GM12872 (cell line): ENCODE results near the gene SLC27A2.

ENCODE experiments used
- TF ChIP-seq, protein P1 (sequence below): IDR thresholded peaks from 3 replicates; pipeline ENCODE4 v1.5.1; 2011; ENCODE audit warnings: low read depth, mild to moderate bottlenecking, low read length, moderate library complexity; ENCODE audit not compliant: insufficient read depth

Gene SLC27A2

DNA sequence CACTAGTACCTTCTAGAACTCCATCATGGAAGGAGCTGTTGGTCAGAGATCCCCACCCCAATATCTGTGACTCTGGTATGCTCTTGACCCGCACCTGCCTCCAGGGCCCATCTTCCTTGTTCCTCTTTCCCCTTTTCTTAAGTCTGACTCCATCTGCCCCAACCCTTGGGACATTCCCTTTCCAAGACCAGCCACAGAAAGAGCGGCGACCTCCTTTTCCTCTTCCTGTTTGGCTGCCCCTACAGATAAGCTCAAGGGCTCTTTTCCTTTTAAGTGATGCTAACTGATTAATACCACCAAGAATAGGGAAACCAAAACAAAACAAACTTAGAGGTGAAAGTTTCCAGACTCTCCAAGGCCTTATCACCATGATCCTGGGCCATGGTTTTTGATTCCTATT, 41.0 kb upstream of the SLC27A2 start:
- TF ChIP-seq, protein P1, sequence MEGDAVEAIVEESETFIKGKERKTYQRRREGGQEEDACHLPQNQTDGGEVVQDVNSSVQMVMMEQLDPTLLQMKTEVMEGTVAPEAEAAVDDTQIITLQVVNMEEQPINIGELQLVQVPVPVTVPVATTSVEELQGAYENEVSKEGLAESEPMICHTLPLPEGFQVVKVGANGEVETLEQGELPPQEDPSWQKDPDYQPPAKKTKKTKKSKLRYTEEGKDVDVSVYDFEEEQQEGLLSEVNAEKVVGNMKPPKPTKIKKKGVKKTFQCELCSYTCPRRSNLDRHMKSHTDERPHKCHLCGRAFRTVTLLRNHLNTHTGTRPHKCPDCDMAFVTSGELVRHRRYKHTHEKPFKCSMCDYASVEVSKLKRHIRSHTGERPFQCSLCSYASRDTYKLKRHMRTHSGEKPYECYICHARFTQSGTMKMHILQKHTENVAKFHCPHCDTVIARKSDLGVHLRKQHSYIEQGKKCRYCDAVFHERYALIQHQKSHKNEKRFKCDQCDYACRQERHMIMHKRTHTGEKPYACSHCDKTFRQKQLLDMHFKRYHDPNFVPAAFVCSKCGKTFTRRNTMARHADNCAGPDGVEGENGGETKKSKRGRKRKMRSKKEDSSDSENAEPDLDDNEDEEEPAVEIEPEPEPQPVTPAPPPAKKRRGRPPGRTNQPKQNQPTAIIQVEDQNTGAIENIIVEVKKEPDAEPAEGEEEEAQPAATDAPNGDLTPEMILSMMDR: no peak

DNA sequence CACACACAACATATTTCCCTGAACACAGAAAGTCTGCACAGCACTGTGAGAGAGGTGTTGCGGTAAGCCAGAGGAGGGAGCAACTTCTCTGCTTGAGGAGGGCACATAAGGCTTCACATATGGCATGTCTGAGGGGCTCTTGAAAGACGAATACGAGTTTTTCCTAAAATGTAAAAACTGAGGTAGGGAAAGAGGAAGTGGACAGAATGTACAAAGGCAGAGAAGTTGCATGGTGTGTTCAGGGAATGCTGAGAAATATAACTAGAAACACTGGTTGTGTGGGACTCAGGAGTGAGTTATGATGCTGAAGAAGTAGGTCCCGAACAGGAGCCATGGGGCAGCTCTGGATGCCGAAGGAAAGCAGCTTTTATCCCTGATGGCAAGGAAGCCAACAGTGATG, 40.1 kb upstream of the SLC27A2 start:
- TF ChIP-seq, protein P1: no peak

DNA sequence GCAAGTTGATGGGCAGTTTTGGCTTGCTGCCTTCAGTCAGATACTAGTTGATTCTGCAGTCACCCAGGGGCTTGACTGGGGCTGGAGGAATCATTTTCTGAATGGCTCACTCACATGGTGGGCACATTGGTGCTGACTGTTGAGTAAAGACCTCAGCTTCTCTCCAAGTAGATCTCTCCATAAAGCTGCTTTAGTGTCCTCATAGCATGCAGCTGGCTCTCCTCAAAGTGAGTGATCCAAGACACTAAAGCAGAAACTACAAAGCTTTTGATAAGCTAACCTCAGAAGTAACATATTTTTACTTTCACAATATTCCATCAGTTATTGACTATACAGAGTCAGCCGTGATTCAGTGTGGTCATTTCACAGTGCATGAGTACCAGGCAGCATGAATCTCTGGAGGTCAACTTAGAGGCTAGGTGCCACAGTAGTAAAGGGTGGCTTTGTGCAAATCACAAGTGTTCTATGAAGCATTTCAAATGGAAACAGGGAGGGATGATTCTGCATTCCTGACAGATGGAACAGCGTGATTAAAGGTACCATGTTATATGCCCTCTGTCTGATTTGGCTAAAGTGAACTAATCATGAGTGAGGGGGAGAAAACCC, 38.6 kb upstream of the SLC27A2 start:
- TF ChIP-seq, protein P1: no peak

DNA sequence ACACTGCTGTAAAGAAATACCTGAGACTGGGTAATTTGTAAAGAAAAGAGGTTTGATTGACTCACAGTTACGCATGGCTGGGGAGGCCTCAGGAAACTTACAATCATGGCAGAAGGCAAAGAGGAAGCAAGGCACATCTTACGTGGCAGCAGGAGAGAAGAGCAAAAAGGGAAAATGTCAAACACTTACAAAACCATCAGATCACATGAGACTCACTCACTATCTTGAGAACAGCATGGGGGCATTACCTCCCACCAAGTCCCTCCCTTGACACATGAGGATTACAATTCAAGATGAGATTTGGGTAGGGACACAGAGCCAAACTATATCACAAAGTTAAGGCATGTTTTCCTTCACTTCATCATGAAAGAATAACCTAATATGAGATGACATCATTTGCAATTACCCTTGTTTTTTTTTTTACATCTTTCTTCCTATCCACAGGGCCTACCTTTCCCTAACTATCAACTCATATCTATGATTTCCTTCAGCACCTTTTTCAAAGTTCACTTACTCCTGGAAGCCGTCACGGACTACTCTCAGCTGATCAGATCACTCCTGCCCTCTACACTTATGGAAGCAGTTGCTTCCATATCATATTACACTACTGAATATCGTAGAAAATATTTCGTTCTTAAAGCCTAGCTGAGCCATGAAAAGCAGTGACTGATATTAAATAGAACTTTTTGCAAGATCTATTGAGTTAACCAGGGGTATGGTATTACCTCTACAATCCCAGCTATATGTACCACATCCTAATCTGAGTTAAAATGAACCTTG, 37.5 kb upstream of the SLC27A2 start:
- TF ChIP-seq, protein P1: no peak

DNA sequence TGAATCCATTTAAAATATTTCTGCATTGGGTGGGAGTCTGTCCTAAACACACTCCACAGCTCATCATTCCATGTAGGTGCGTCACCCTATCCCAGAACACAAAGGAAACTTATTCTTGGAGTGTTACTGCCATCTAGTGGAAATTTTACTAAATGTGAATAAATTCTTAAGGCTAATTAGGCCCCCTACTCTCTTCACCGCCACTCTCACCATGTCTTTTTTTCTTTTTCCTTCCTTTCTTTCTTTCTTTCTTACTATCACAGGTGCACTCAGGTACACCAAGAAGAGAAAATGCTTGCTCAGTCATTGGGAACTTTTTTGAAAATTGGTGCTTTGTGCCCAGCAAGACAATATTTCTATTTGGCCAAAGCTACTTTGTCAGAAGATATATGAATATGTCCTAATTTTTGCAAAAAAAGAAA, 36.5 kb upstream of the SLC27A2 start:
- TF ChIP-seq, protein P1: peak; percentile 37; the same call in 1 of the 3 replicates

DNA sequence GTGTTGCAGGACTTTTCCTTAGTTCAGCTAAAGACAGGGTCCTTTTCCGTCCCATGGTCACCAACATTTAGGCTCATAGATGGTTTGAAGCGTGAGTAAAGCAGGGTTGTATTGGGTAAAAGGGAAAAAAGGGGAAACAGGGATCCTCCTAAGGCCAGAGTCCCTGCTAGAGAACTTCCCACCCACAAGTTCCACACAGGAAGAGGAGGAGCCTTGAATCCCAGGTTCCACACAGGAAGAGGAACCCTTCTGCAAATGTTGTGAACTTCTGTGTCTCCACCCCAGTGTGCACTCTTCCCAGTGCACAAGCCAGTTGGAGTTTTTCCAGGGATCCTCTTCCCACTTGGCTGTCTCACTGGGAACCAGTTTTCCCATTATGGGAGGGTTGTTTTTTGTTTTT, 35.4 kb upstream of the SLC27A2 start:
- TF ChIP-seq, protein P1: no peak

DNA sequence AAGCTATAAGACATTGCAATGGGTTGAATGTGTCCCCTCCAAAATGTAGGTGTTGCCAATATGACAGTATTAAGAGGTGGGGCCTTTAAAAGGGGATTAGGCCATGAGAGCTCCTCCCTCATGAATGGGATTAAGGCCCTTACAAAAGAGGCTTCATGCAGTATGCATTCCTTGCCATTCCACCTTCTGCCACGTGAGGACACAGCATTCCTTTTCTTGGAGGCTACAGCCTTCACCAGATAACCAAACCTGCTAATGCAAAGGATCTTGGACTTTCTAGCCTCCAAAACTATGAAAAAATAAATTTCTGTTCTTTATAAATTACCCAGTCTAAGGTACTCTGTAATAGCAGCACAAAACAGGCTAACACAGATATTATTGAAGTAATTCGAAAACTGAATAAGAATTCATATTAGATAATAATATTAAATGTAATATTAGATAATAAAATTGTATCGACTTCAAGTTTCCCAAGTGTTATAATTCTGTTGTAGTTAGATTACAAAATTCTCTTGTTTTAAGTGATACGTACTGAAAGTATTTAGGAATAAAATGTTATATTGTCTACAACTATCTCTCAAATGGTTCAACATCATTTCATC, 33.5 kb upstream of the SLC27A2 start:
- TF ChIP-seq, protein P1: peak; percentile 37; the same call in 2 of the 3 replicates
